GM19035 (cell line): ENCODE data around the gene SERPINH1.
"Not testable (repeated sequence)": the region's sequence is repeated elsewhere in the genome, so short reads cannot be mapped to it uniquely, and the experiment has no call there.

Source experiments
- ATAC-seq: cut with Tn5 transposase; IDR thresholded peaks from one replicate; pipeline ENCODE4 v1.9.1; 2021; ENCODE audit not compliant: unreplicated experiment

SERPINH1 gene

DNA sequence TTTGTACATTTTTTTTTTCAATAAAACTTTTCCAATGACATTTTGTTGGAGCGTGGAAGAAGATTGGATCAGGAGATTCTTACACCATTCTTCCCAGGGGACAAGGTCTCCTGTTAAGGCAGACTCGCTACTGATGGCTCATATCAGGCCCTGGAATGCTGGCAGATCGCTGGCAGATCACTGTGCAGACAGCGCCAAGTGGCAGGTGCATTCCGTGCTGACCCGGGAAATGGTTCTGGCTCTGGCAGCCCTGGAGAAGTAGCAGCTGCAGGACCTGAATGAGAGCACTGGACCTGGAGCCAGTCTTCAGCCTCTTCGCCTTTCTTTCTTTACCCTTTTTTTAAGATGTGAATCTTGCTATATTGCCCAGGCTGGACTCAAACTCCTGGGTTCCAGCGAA lies 10.7 kb downstream of the SERPINH1 start:
- ATAC-seq, result no peak

DNA sequence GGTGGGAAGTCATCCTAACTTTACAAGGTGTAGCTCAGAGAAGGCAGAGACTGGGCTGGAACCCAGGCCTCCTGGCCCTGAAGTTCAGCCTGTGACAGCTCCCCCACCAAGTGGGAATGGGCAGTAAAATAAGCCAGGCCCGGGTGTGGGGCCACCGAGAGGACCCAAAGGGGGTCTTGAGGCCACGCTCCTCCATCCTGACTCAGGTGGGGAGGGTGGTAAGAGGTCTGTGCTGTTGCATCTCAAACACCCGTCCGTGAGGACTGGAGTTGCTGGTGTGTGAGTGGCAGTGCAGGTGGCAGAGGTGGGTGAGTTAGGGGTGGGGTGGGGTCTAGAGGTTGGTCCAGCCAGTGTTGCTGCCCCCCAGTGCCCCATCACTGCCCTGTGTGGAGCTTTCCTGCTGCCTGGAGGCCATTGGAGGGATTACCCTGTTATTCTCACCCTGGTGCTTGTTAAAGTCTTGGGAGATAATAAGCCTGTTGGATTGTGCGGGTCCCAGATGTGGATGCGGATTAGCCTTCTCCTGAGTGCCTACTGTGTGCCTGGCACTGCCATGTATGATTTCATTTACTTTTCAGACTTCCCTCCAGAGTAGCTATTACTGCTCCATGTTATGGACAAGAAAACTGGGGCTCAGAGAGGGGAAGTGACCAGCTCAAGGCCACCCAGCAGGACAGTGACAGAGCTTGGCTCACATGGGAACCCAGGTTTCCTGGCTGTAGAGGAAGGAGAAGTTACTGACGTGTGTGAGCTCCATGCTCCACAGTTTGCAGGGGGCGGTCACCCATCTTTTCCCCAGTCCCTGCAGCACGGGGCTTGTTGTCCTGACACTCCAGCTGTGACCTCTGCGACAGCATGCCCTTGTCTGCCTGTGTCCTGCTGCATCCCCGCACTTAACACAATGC lies 12.9 kb downstream of the SERPINH1 start:
- ATAC-seq, result no peak

DNA sequence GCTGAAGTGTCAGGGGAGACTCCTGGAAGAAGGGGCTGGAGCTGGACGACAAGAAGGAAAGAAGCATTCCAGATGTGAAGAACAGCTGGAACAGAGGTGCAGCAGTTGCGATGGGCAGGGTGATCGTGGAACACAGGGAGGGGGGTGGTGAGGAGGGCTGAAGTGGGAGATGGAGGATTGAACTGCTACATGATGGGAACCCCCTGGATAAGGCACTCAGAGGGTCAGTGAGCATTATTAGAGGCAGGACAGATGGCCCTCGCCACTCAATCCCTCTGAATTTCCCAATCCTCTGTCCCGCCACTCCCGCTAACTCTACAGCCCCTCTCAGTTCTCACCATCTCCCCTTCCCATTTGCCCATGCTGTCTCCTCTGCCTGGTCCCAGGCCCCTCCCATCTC lies 14.0 kb downstream of the SERPINH1 start:
- ATAC-seq, result no peak

DNA sequence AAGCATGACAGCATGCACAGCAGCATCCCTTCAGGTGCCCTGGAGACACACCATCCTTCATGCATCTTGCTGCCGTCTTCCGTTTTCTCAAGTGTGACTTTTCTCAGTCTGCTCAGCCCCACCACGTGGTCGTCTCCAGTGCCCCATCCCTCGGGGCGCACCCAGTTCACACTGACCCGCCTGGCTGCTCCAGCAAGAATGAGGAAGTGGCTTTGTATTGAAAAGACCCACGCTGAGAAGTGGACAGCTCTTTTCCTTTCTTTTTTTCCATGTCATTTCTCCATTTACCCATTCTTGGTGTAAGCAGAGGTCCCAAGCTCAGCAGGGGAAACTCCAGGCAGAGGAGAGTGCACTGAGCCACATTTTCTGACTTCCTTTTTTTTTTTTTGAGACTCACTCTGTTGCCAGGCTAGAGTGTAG lies 14.5 kb downstream of the SERPINH1 start:
- ATAC-seq, result no peak

DNA sequence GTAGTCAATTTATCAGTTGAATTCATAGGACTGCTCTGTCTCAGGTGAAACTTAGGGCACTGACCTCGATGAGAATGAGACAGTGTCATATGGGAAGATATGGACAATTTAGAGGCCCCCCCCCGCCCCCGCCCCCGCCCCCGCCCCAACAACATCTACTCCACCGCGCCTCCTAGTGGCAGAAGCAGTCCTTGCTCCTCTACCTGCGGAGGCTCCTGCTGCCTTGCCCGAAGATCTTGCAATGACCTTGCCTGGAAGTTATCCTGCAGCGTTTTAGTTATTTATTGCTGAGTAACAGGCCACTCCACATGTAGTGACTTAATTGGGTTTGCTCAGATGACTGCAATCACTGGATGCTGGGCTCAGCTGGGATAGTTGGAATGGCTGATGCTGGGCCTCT lies 15.2 kb downstream of the SERPINH1 start:
- no peak for ATAC-seq

DNA sequence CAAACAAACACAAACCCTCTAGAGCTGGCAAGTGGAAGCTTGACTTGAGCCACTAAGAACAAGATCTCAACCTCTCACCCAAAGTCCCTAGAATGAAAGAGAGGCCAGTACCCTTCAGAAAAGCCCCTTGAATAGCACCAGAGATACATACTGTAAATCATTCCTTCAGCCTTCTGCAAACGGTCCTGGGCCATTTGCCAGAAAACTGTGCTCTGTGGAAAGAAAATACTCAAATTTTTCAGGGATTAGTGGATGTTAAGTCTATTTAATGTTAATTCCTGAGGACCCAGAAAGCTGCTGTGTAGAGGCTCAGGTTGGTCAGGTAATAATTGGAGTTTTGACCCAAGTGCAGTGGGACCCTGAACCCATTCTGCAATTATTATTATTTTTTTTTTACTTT lies 16.9 kb downstream of the SERPINH1 start:
- no peak for ATAC-seq

DNA sequence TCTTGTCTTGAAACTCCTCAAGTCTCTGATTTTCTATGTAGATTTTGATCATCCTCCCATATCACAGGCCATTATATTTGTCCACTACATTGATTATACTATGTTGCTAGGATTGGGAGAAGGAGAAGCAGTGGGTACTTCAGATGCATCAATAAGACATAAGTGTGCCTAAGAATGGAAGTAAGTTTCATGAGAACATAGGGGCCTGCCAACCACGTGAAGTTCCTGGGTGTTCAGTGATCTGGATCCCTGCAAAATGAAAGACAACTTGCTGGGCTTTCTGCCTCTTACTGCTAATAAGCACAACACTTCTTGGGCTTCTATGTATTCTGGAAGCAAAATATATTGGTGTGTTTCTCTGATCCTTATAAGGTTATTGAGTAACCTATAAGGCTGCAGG lies 17.8 kb downstream of the SERPINH1 start:
- ATAC-seq, result no peak

DNA sequence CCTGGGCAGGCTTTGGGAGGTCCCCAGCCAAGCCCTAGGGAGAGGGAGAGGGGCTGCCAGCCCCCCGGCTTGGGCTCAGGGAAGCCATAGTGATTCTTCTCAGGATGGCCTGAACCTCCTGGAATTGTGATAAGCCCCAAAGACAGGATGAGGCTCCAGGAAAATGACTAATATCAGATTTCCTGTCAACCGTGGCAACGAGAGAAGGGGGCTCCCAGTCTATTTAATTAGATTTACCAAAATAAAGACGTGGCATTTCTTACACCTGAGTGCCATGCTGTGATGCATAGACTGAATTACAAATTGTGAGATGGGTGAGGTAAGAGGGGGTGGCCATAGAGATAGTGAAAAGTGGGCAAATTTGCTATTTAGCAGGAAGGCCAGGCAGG lies 20.4 kb downstream of the SERPINH1 start:
- ATAC-seq, result no peak

DNA sequence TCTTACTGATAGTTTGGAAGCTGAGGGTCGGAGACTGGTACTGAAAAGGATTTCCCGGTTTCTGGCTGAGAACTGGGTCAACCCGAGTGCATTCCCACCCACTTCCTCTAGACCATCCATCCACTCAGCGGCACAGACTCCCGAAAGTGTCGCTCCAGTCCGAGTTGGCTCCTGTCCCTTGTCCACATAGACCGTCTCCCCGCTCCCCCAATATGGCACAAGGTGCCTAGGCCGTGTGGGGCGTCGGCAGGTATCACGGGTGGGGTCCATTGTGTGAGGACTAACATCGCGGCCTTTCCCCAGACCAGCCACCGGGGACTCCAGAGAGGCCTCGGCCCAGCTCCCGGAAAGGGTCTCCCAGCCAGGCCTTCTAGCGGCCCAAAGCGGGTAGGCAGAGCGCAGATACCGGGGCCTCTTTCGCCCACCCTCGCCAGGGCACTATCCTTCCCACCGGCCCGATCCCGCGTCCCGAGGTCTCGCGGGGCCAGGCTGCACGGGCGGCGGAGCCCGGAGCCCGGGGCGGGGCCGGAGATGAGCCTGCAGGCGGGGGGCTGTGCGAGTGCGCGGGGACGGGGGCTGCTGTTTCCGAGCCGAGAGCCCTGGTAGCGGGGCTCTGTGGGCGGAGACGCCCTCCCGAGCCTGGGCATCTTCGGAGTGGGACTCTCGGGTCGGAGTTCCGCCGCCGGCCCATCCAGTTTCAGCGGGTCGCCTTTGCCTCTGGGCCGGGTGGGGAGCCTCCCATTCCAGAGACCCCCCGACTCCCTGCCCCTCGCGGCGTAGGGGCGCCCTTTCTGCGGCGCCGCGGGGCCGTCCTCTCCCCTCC lies 21.1 kb downstream of the SERPINH1 start:
- no peak for ATAC-seq

DNA sequence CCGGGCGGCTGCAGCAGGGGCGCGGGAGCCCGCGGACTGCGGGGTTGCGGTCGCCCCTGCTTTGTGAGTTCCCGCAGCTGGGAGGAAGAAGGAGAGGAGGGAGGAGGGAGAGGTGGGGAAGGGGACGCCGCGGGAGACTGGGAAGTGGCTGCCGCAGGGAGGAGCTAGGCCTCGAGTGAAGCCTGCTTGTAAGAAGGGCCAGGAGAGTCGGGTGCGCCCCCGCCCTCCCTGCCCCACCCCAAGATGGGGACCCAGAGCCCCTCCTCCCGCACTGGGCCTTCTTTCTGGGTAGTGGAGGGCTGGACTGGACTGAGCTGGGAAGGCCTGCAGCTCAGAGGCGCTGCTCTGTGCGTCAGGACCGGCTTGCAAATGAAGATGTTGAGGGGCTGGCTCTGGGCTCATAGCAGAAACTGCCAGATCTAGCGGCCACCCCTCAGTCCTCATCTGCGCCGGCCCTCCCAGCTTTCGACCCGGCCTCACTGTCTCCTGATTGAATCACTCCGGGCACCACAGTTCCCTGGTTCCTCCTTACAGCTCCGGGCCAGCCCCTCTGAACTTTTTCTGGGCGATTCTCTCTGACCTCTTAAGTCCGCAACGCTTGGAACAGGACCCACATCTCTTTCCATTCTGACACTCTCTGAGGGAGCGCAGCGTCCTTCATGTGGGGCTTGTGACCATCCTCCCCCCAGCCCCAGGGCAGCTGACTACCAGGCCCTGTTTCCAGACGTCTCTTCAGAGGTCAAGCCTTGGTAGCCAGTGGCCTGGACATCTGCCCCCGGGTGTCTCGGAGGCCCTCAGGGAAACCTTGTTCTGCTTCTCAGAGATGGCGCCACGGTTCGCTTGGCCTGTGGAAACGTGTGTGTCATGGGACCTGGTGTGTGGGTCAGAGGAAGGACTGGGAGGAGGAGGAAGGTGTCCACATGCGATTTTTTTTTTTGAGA lies 21.9 kb downstream of the SERPINH1 start:
- no peak for ATAC-seq

DNA sequence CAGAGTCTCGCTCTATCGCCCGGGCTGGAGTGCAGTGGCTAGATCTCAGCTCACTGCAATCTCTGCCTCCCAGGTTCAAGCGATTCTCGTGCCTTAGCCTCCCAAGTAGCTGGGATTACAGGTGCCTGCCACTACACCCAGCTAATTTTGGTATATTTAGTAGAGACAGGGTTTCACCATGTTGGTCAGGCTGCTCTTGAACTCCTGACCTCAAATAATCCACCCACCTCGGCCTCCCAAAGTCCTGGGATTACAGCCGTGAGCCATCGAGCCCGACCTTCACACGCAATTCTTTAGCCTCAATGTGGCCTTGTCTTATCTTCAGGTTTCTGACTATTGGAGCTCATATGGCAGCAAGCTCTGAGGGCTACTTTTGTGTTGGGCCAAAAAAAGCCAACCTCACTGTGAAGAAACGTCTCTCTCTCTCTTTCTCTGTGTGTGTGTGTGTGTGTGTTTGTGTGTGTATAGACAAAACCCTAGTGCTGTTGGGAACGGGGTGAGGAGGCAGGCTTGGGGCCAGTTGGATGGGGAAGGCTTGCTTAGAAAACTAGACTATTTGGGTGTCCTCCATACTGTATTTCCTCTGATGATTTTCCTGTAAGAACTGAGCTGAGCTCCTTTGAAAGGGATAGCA lies 22.7 kb downstream of the SERPINH1 start:
- ATAC-seq, result not testable (repeated sequence)

DNA sequence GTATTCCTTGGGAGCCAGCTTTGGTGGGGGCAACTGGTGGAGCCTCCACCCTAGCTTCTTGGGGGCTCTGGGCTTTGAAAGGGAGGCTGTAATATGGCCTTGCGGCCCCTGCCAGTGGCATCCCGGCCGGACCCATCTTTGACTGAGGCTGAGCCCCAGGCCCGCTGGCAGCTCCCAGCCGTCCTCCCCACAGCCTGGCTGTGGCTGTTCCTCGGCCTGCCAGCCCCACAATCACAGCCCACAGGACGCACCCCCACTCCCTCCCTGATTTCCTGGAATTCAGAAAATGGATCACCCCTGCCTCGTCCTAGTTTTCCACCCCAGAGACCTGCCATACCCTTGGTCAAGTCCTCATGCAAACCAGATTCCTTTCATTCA lies 23.2 kb downstream of the SERPINH1 start:
- no peak for ATAC-seq

DNA sequence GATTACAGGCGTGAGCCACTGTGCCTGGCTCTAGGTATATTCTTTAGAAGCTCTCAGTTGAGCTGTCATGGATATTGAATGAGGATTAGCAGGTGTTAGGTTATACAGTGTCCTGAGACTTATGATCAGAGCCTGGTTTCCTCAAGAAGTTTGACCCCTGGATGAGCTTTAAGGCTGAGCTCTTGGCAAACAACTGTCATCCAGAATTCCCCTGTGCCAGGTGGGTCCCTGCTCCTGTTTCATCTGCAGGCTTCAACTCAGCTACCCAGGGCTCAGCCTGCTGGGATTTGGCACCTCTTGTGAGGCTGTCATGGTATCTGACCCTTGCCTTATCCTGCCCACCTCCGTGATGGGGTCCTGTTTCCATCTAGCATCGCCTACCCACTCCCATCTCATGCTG lies 24.3 kb downstream of the SERPINH1 start:
- no peak for ATAC-seq

DNA sequence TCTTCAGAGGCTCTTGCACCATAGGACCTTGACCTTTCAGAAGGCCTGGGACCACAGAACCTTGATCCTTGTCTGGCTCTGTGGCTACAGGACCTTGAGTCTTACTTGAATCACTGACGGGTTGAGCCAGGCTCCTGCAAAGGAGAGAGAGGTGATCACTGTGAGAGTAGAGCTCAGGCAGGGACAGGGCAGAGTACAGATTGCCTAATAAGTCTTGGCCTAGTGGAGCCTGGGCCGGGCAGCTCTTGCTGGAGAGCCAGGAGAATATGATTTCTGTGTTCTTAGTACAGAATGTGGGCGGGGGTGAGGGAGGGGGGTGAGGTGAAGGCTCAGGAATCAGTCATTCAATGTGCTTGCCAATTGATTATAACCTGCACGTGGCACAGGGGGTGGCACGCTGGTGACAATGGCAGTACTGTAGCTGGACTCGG lies 26.0 kb downstream of the SERPINH1 start:
- ATAC-seq, result no peak

DNA sequence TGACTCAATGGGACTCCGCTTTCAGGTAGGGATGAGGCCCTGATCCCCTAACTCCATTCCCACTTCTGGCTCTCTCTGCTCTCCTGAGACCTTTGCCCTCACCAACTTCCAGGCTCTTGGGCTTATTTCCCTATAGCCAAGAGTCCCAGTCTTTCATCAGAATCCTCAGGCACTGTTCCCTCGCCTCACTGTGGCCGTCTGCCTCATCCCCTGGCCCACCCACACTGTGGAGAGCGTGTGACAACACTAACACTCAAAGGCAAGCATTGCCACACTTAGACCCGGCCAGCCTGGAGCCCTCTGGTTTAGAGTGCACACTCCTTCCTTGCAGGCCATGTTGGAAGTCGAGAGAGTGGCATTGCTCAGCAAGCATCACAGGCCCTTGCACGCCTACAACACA lies 27.0 kb downstream of the SERPINH1 start:
- ATAC-seq, result no peak

DNA sequence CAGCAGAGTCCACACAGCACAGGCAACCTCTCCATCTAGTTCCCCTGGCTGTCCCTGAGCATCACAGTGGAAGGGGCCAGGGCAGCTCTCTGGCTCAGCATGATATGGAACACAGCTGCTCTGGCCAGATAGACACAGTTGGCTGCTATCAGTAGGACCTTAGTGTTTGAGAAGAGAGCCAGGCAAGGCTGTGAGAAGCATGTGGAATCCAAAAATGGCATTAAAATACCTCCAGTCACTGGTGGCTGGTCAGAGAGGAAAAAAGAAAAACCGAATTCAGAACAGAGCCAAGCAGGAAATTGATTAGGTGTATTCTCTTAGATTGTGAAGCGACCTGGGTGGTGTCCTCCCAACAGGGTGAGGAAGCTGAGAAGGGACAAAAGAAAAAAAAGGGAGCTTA lies 27.9 kb downstream of the SERPINH1 start:
- ATAC-seq, result no peak

DNA sequence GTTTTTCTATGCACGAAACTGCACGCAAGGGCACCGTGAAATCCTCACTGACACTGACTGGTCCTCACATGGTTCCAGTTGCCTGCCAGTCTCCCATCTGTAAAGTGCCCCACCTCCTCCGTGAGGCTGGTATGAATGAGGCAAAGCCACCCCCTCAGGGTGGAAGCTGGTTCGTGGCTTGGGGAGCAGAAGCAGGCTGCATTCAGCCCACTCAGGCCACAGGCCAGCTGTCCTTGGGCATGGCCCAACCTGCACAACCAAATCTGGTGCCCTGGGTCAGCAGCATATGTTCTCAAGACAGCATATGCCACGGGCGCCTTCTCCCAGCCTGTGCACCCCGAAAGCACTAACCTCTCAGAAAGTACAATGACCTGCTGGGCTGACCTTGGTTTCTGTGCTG lies 29.3 kb downstream of the SERPINH1 start:
- no peak for ATAC-seq

DNA sequence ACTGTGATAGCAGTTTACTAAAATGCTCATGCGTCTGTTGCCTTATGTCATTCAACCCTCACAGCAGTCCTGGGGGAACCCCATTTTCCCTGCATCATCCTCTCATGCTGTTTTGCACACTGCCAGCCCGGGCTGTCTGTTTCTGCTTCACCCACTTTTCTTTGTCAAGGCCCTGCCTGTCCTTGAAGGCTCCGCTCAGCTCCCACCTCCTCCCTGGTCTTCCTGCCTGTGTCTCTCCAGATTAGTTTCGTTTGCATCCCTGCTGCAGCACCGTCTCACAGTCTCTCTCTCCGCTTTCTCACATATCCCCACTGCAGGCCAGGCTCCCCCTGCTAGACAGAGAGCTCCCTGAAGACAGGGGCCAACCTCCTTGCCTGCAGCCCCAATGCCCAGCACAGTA lies 29.9 kb downstream of the SERPINH1 start:
- no peak for ATAC-seq

DNA sequence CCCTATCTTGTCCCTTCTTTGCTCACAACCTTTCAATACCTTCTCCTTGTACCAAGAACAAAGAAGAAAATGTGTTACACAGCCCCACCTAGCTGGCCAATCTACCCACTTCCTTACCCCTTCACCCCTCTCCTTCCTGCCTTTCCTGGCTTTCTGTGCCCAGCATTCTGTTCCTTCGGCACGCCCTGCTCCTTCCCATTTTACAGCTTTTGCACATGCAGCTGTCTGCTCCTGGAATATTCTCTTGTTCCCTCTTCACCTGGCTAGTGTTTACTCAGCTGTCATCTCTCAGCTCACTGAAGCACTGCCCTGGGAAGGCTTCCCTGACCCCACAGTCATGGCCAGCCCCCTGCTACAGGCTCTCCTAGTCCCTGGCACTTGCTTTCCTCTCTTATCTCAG lies 30.7 kb downstream of the SERPINH1 start:
- ATAC-seq, result no peak

DNA sequence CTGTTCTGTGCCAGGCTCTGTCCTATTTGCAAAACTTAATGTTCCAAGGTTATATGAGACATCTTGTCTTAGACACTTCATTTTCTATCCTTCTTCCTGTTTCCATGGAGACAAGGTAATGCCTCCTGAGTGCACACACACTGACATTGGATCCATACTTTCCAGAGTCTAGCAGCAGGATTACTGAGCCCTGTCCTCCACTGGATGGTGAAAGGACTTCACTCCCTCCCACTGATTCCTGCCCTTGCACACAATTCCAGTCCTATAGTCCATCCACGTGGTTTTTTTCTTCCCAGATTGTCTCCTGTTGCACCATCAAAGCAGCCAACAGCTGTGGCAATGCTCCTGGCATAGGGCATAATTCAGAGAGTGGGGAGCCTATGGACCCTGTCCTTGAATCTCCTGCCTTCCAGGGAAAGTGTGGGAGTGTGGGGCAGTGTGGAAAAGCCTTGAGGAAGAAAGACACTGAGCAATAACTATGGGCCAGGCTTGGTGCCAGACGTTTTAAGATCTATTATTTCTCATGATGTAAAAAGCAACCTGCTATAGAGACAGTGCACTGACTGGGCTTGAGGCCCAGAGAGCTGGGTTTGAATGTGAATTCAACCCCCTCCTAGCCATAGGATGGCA lies 31.3 kb downstream of the SERPINH1 start:
- ATAC-seq, result no peak
